Neural progenitor cell (in vitro differentiated cells): ENCODE data around the gene TDRD10. TPM values are rescaled to one million over a fixed set of nuclear protein-coding genes. Genes with fewer than 3 reads are reported as not detected.

ENCODE experiments used
- DNase-seq: peaks from one replicate; pipeline ENCODE4 v3.0.0-alpha.2; 2016; ENCODE audit warnings: low spot score
- H2AFZ ChIP-seq: fragments of 200-600 bp; sonication (generic); replicated peaks from 2 replicates; pipeline ENCODE4 v1.6.1; 2016; ENCODE audit warnings: antibody characterized with exemption
- H3F3A ChIP-seq: fragments of 200-600 bp; sonication (generic); 2 replicates; pipeline ENCODE4 v1.6.1; 2016; ENCODE audit warnings: antibody characterized with exemption, low read depth
- H3K27ac ChIP-seq: fragments of 200-600 bp; sonication (generic); 2 replicates; pipeline ENCODE4 v1.5.1; 2016; ENCODE audit warnings: mild to moderate bottlenecking
- H3K27me3 ChIP-seq: fragments of 200-600 bp; sonication (generic); 2 replicates; pipeline ENCODE4 v1.6.1; 2016; ENCODE audit warnings: mild to moderate bottlenecking, moderate library complexity
- H3K36me3 ChIP-seq: fragments of 200-600 bp; sonication (generic); 2 replicates; pipeline ENCODE4 v1.5.1; 2016
- H3K4me1 ChIP-seq: fragments of 200-600 bp; sonication (generic); 2 replicates; pipeline ENCODE4 v1.6.1; 2016; ENCODE audit warnings: mixed run types
- H3K4me2 ChIP-seq: fragments of 200-600 bp; sonication (generic); 2 replicates; pipeline ENCODE4 v1.6.1; 2016
- H3K4me3 ChIP-seq: fragments of 200-600 bp; sonication (generic); 2 replicates; pipeline ENCODE4 v1.5.1; 2016
- H3K79me2 ChIP-seq: fragments of 200-600 bp; sonication (generic); 2 replicates; pipeline ENCODE4 v1.6.1; 2016; ENCODE audit warnings: low read depth
- H3K9ac ChIP-seq: fragments of 200-600 bp; sonication (generic); 2 replicates; pipeline ENCODE4 v1.6.1; 2016
- H3K9me3 ChIP-seq: fragments of 200-600 bp; sonication (generic); 2 replicates; pipeline ENCODE4 v1.5.1; 2016; ENCODE audit warnings: low read depth
- H4K20me1 ChIP-seq: fragments of 200-600 bp; sonication (generic); 2 replicates; pipeline ENCODE4 v1.6.1; 2016; ENCODE audit warnings: low read depth
- H3K27ac Mint-ChIP-seq: 3 replicates; pipeline ENCODE4 v1.8.0; 2021; ENCODE audit warnings: mixed read lengths
- H3K27me3 Mint-ChIP-seq: 2 replicates; pipeline ENCODE4 v1.8.0; 2022; ENCODE audit warnings: low read depth, mild to moderate bottlenecking, inconsistent platforms, moderate library complexity, mixed read lengths; ENCODE audit not compliant: insufficient read depth
- H3K36me3 Mint-ChIP-seq: 3 replicates; pipeline ENCODE4 v1.8.0; 2021; ENCODE audit warnings: mixed read lengths
- H3K4me1 Mint-ChIP-seq: 3 replicates; pipeline ENCODE4 v1.8.0; 2021; ENCODE audit warnings: mixed read lengths
- H3K4me3 Mint-ChIP-seq: 3 replicates; pipeline ENCODE4 v1.8.0; 2021; ENCODE audit warnings: mild to moderate bottlenecking, moderate library complexity, mixed read lengths
- H3K9me3 Mint-ChIP-seq: 3 replicates; pipeline ENCODE4 v1.8.0; 2020; ENCODE audit warnings: mixed read lengths
- CTCF ChIP-seq: fragments of 200-600 bp; sonication (generic); IDR thresholded peaks from 2 replicates; pipeline ENCODE4 v1.5.1; 2017; ENCODE audit warnings: antibody characterized with exemption, mild to moderate bottlenecking
- EZH2 ChIP-seq: fragments of 200-600 bp; sonication (generic); IDR thresholded peaks from 2 replicates; pipeline ENCODE4 v1.6.1; 2017; ENCODE audit warnings: antibody characterized with exemption, mild to moderate bottlenecking, moderate library complexity
- EZH2phosphoT487 ChIP-seq: fragments of 200-600 bp; sonication (generic); IDR thresholded peaks from 2 replicates; pipeline ENCODE4 v1.6.1; 2017; ENCODE audit warnings: antibody characterized with exemption
- total RNA-seq: library from RNA; depleted of rRNA; stranded (reverse); fragments of >200 nt; gene quantifications from 2 replicates; pipeline ENCODE4 v1.2.3, GENCODE V29; 2015; ENCODE audit warnings: low replicate concordance

Gene TDRD10
- total RNA-seq, 1 donor from 2014 or later: not detected

- Mint-ChIP-seq H3K36me3 (peaks cover 38% of the 10 kb centered on the region), H3K4me3 (no peak overlapping the region), H3K9me3 (no peaks in the 10 kb centered on the region), H3K27me3 (peaks cover 2% of the 10 kb centered on the region), H3K27ac (no peak overlapping the region), H3K4me1 (peaks cover 9% of the 10 kb centered on the region)
- TF ChIP-seq CTCF: no peak
- TF ChIP-seq EZH2: no peak
- TF ChIP-seq EZH2phosphoT487: no peak
- peaks cover 14% of the 10 kb centered on the region for H3F3A ChIP-seq
- no peak for DNase-seq
- peaks cover 16% of the 10 kb centered on the region for H3K79me2 ChIP-seq
- H3K9me3 ChIP-seq: no peaks in the 10 kb centered on the region
- peaks cover 6% of the 10 kb centered on the region for H3K4me1 ChIP-seq
- peaks cover 16% of the 10 kb centered on the region for H3K36me3 ChIP-seq
- no peaks in the 10 kb centered on the region for H3K27me3 ChIP-seq
- H4K20me1 ChIP-seq: peaks cover 37% of the 10 kb centered on the region
- H3K4me3 ChIP-seq: no peak overlapping the region
- no peak overlapping the region for H3K9ac ChIP-seq
- no peak overlapping the region for H2AFZ ChIP-seq
- H3K4me2 ChIP-seq: no peak overlapping the region
- no peak overlapping the region for H3K27ac ChIP-seq
Measured at GRCh38 chr1:154551474-154551873, 49.5 kb downstream of the TDRD10 start.

GRCh38 chr1:154552036-154552435, 50.0 kb downstream of the TDRD10 start:
- Histone ChIP-seq H4K20me1 (peaks cover 43% of the 10 kb centered on the region), H3K79me2 (peaks cover 22% of the 10 kb centered on the region), H3K27me3 (no peaks in the 10 kb centered on the region), H3K4me3 (no peak overlapping the region), H3K4me2 (no peak overlapping the region), H2AFZ (no peak overlapping the region), H3K9me3 (no peaks in the 10 kb centered on the region), H3K27ac (no peak overlapping the region), H3K9ac (no peak overlapping the region), H3F3A (peaks cover 8% of the 10 kb centered on the region), H3K36me3 (peaks cover 16% of the 10 kb centered on the region), H3K4me1 (peaks cover 10% of the 10 kb centered on the region)
- Mint-ChIP-seq H3K9me3 (no peaks in the 10 kb centered on the region), H3K4me3 (no peak overlapping the region), H3K36me3 (peaks cover 38% of the 10 kb centered on the region), H3K4me1 (peaks cover 14% of the 10 kb centered on the region), H3K27me3 (peaks cover 2% of the 10 kb centered on the region), H3K27ac (no peak overlapping the region)
- TF ChIP-seq CTCF (no peak), EZH2phosphoT487 (no peak), EZH2 (no peak)
- no peak for DNase-seq

- Histone ChIP-seq H3K36me3 (peaks cover 16% of the 10 kb centered on the region), H3K4me2 (no peak overlapping the region), H3K4me3 (no peak overlapping the region), H3K4me1 (peaks cover 14% of the 10 kb centered on the region), H3K79me2 (peaks cover 33% of the 10 kb centered on the region), H3K27me3 (no peaks in the 10 kb centered on the region), H4K20me1 (peaks cover 43% of the 10 kb centered on the region), H3K9me3 (no peaks in the 10 kb centered on the region), H3K9ac (no peak overlapping the region), H2AFZ (no peak overlapping the region), H3F3A (no peaks in the 10 kb centered on the region), H3K27ac (no peak overlapping the region)
- H3K4me3 Mint-ChIP-seq: no peak overlapping the region
- TF ChIP-seq EZH2 (no peak), EZH2phosphoT487 (no peak), CTCF (no peak)
- peaks cover 21% of the 10 kb centered on the region for H3K4me1 Mint-ChIP-seq
- H3K9me3 Mint-ChIP-seq: no peaks in the 10 kb centered on the region
- H3K27me3 Mint-ChIP-seq: no peaks in the 10 kb centered on the region
- H3K36me3 Mint-ChIP-seq: peaks cover 38% of the 10 kb centered on the region
- no peak overlapping the region for H3K27ac Mint-ChIP-seq
- no peak for DNase-seq
Measured at GRCh38 chr1:154553056-154554030, 51.3 kb downstream of the TDRD10 start.
